HG03521 (cell line): ENCODE measurements around the gene ZSCAN30.
"Not testable (repeated sequence)": the region's sequence is repeated elsewhere in the genome, so short reads cannot be mapped to it uniquely, and the experiment has no call there.

Source experiments
- ATAC-seq: cut with Tn5 transposase; IDR thresholded peaks from one replicate; pipeline ENCODE4 v1.9.1; 2021; ENCODE audit warnings: mild to moderate bottlenecking, moderate library complexity; ENCODE audit not compliant: unreplicated experiment

ZSCAN30 gene

DNA sequence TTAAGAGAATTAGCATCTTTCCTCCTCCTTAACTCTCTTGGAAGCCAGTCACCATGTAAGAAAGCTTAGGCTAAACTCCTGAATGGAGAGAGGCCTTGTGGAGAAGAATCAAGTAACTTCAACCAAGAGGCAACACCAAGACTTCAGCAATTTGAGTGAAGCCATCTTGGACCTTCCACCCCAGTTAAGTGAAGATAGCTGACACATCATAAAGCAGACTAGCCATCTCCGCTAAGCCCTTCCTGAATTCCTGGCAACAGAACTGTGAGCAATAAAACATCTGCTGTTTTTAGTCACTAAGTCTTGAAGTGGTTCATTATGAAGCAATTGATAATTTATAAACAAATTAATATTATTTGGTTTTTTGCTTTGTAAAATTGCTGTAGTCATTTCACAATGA lies 50.7 kb downstream of the ZSCAN30 start:
- no peak for ATAC-seq

DNA sequence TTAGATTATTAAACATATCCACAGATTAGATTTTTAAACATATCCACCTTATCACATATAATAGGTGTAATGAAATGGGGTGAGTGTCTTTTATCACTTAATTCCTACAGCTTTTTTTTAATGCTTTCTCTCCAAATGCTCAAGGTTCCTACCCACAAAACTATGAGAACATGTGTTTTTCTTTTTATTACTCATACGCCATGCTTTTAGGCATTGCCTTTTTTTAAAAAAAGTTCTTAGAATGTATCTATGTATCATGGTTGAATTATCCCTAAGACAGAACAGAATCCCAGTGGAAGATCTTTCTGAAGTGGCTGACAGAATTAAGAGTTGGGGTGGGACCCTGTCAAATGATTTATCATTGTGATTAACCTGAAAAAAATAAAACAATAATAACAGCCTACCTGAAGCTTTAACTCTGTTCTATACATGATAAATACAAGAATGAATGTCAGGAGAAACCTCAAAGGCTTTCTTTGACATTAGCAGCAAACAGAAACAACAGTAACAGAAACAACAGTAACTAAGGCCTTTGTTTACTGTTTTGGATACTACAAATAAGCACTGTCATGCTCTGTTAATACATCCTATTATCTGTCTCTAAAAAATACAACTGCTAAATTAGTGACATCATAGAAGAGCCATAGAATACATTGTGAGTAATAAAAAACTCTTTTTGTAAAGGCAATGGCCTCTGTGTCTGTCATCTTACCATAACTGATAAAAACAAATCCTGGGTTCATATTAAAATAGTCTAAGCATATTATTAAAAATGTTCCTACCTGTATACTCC lies 53.3 kb downstream of the ZSCAN30 start:
- no peak for ATAC-seq

DNA sequence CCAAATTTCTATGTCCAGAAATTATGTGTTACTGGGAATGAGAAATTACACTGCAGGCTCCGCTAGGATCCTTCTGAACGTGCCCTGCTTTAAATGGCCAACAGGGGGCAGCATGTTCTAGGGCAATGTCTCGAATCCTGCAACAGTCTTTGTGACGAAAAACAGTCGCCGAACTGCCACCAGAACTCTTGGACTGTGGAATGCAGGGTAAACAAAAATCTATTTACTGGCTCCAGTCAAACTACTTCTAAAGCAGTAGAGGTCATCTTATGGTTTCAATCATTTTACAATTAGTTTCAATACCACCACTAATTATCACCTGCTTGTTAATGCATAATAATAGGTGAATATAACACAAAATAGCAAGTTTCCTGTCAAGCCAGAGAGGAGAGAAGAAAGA lies 59.0 kb downstream of the ZSCAN30 start:
- peak; percentile 76 for ATAC-seq

DNA sequence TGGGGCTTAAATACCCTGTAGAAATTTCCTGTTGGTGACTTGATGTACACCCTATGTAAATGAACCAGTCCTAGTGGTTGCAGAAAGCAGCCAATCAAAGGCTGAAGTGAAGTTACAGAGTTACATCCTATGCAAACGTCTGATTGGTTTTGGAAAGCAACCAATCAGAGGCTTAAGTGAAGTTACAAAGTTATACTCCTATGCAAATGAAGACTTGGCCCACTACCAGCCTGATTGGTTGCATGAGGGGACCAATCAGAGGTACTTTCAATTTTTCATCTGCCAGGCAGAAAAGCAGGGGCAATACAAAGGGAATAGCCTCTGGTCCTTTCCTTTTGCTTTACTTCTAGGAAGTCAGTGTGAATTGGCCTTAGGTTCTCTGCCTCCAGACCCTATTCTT lies 62.8 kb downstream of the ZSCAN30 start:
- no peak for ATAC-seq

DNA sequence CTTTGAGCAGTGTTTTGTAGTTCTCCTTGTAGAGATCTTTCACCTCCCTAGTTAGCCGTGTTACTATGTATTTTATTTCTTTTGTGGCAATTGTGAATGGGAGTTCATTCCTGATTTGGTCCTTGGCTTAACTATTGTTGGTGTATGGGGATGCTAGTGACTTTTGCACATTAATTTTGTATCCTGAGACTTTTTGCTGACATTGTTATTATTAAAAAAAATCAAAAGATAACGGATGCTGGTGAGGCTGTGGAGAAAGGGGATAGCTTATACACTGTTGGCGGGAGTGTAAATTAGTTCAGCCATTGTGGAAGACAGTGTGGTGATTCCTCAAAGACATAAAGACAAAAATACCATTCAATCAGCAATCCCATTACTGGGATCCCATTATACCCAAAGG lies 66.2 kb downstream of the ZSCAN30 start:
- no peak for ATAC-seq

DNA sequence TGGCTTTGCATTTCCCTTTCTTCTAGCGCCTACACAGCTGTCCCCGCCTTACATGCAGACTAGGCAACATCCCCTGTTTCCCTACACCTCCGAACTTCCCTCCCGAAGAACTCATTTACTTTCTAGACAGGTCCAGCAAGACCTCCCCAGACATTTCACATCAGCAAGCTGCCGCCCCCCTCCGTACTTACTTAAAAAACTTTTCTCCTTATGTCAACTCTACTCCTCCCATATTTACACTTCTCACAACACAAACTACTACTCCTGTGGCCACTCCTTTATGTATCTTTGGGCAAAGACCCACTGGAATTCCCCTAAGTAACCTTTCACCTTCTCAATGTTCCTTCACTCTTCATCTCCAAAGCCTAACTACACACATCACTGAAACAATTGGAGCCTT lies 69.6 kb downstream of the ZSCAN30 start:
- ATAC-seq, result no peak

DNA sequence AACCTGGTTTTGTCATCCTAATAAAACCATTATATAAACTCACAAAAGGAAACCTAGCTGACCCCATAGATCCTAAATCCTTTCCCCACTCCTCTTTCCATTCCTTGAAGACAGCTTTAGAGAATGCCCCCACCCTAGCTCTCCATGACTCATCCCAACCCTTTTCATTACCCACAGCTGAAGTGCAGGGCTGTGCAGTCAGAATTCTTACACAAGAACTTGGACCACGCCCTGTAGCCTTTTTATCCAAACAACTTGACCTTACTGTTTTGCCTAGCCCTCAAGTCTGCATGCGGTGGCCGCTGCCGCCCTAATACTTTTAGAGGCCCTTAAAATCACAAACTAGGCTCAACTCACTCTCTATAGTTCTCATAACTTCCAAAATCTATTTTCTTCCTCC lies 70.7 kb downstream of the ZSCAN30 start:
- ATAC-seq, result not testable (repeated sequence)

DNA sequence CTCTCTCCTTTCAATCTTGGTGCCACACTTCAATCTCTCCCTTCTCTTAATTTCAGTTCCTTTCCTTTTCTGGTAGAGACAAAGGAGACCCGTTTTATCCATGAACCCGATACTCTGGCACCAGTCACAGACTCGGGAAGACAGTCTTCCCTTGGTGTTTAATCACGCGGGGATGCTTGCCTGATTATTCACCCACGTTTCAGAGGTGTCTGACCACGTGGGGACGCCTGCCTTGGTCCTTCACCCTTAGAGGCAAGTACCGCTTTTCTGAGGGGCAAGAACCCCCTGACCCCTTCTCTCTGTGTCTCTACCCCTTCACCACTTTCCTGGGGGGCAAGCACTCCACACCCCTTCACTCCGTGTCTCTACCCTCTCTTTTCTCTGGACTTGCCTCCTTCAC lies 73.4 kb downstream of the ZSCAN30 start:
- ATAC-seq, result not testable (repeated sequence)

DNA sequence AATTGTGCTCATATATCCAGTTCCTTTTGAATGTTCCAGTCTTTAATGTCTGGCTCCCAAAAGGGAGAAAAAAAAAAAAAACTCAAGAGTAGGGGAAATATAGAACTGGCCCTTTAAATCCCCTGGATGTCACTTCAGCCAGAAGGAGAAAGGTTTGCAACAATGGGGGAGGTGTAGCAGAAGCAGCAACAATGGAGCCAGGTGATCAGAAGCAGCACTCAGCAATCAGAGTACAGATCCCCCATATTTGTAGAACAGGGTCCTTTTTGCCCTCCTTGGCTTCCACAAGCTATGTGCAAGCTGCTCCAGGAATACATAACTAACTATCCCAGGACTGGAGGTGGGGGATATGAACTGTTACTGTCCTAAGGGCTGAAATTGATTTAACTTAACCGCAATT lies 75.0 kb downstream of the ZSCAN30 start:
- no peak for ATAC-seq

DNA sequence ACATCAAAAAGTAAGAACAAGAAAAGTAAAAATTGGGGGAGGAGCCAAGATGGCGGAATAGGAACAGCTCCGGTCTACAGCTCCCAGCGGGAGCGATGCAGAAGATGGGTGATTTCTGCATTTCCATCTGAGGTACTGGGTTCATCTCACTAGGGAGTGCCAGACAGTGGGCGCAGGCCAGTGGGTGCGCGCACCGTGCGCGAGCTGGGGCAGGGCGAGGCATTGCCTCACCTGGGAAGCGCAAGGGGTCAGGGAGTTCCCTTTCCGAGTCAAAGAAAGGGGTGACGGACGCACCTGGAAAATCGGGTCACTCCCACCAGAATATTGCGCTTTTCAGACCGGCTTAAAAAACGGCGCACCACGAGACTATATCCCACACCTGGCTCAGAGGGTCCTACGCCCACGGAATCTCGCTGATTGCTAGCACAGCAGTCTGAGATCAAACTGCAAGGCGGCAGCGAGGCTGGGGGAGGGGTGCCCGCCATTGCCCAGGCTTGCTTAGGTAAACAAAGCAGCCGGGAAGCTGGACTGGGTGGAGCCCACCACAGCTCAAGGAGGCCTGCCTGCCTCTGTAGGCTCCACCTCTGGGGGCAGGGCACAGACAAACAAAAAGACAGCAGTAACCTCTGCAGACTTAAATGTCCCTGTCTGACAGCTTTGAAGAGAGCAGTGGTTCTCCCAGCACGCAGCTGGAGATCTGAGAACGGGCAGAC lies 84.1 kb downstream of the ZSCAN30 start:
- ATAC-seq, result not testable (repeated sequence)

DNA sequence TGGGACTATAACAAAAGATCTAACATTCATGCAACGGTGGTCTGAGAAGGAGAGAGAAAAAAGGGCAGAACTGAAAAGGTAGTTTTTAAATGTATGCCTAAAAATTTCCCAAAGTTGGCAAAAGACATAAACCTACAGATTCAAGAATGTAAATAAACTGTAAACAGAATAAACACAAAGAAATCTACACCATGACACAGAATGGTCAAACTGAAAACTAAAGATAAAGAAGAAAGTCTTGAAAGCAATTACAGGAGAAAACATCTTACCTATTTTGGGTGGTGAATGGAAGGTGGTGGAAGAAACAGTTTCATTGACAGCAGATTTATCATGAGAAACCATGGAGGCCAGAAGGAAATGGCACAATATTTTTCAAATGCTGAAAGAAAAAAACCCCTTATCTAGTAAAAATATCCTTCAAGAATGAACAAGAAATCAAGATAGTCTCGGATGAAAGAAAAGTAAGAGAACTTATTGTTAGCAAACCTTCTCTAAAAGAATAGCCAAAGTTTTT lies 84.8 kb downstream of the ZSCAN30 start:
- ATAC-seq, result no peak

DNA sequence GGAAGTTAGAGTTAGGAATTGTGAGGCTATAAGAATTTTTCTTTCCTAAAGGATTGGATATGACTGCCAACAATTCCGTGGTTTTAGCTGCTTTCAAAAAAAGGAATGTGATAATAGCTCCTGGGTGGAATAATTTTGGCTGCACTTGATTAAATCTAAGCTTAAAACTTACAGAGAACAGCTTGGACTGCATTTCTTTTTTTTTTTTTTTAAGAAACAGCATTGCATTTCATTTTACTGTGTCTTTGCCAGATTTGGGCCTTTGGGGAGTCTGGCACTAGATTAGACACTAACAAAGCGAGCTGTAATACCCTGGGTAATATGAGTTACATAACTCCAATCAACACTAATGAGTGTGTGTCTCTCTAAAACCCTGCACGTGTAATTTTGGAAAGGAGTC lies 87.0 kb downstream of the ZSCAN30 start:
- ATAC-seq, result no peak

DNA sequence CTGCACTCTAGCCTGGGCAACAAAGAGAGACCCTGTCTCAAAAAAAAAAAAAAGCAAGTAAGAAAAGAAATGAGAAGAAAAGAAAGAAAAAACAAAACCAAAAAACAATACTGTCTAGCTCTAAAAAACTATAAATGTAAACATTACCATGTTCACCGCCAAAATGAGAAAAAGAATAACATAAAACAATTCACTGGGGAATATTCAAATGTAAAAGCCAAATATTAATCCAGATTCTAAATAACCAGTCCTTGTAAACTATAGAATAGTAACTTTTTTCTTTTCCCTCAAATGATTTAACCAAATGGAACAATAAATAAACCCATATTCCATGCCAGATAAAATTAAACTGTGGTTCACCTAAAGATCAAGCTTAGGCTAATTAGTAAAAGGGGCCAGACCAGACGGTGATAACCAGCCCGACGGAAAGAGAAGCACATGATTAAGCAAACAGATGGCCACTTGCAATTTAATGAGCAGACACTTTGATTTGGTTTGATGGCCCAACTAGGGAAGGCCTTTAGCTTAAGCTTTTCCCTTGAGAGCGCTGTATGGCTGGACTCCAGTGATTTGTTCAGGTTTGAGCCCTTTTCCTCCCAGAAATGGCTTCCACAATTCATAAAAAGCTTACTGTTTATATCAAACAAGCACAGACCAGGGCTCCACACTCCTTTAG lies 88.6 kb downstream of the ZSCAN30 start:
- no peak for ATAC-seq
